ENCODE data around the gene VBP1. TPM values are rescaled to one million over a fixed set of nuclear protein-coding genes. Genes with fewer than 3 reads are reported as not detected.

The VBP1 gene
- total RNA-seq, 1 experiment from 2014 or later, result 50.5 TPM

- ATAC-seq, result no peak
- H3K4me1 Mint-ChIP-seq, result peaks cover 4% of the 10 kb centered on the region
- TF ChIP-seq ZNF423 (CRISPR knock-in tag; IDR thresholded peaks at IDR 0.05) (no peak), ATF1 (CRISPR knock-in tag; IDR thresholded peaks at IDR 0.05) (no peak), ZNF416 (CRISPR knock-in tag; IDR thresholded peaks at IDR 0.05) (no peak), IRF2 (CRISPR knock-in tag; IDR thresholded peaks at IDR 0.05; ENCODE audit: borderline replicate concordance, low read depth) (no peak), TEAD4 (CRISPR knock-in tag; IDR thresholded peaks at IDR 0.05) (no peak), E2F1 (CRISPR knock-in tag; IDR thresholded peaks at IDR 0.05) (no peak), FOXP4 (CRISPR knock-in tag; IDR thresholded peaks at IDR 0.05) (no peak), FOXJ3 (CRISPR knock-in tag; IDR thresholded peaks at IDR 0.05; ENCODE audit: borderline replicate concordance) (no peak), PRDM15 (CRISPR knock-in tag; IDR thresholded peaks at IDR 0.05) (no peak), ETV6 (CRISPR knock-in tag; IDR thresholded peaks at IDR 0.05) (no peak)
- ChIA-PET CTCF (no interaction called here), POLR2A (no interaction called here)
- no peak for DNase-seq (ENCODE audit: low spot score)
- H3K27ac Mint-ChIP-seq, result no peak overlapping the region
- no peak overlapping the region for H3K4me3 Mint-ChIP-seq
- no peaks in the 10 kb centered on the region for H3K27me3 Mint-ChIP-seq (ENCODE audit: low read depth)
- no peaks in the 10 kb centered on the region for H3K9me3 Mint-ChIP-seq
- no peaks in the 10 kb centered on the region for H3K36me3 Mint-ChIP-seq
Measured at GRCh38 chrX:155246748-155247147, 30.5 kb downstream of the VBP1 start.

GRCh38 chrX:155247497-155247896 is 31.2 kb downstream of the VBP1 start:
- POLR2A ChIA-PET, result no interaction called here
- CTCF ChIA-PET, result no interaction called here
- ATAC-seq, result no peak
- Mint-ChIP-seq H3K9me3 (no peaks in the 10 kb centered on the region), H3K27me3 (ENCODE audit: low read depth) (no peaks in the 10 kb centered on the region), H3K36me3 (no peaks in the 10 kb centered on the region), H3K27ac (no peak overlapping the region), H3K4me1 (peaks cover 8% of the 10 kb centered on the region), H3K4me3 (no peak overlapping the region)
- no peak for DNase-seq (ENCODE audit: low spot score)
- TF ChIP-seq CBFB (CRISPR knock-in tag; IDR thresholded peaks at IDR 0.05; ENCODE audit: low read depth), result no peak
- TF ChIP-seq PRDM15 (CRISPR knock-in tag; IDR thresholded peaks at IDR 0.05), result no peak
- no peak for TF ChIP-seq USF1 (CRISPR knock-in tag; IDR thresholded peaks at IDR 0.05)
- no peak for TF ChIP-seq CREM (CRISPR knock-in tag; IDR thresholded peaks at IDR 0.05)
- TF ChIP-seq ZSCAN18 (CRISPR knock-in tag; IDR thresholded peaks at IDR 0.05), result no peak
- no peak for TF ChIP-seq ELF4 (CRISPR knock-in tag; IDR thresholded peaks at IDR 0.05; ENCODE audit: low read depth)
- TF ChIP-seq NR2C2 (CRISPR knock-in tag; IDR thresholded peaks at IDR 0.05), result no peak
- no peak for TF ChIP-seq SP1 (CRISPR knock-in tag; conservative IDR thresholded peaks at IDR 0.05)
- no peak for TF ChIP-seq RELA (CRISPR knock-in tag; IDR thresholded peaks at IDR 0.05; ENCODE audit: borderline replicate concordance)
- no peak for TF ChIP-seq NFATC4 (CRISPR knock-in tag; IDR thresholded peaks at IDR 0.05)
- no peak for TF ChIP-seq TCF7 (CRISPR knock-in tag; IDR thresholded peaks at IDR 0.05; ENCODE audit: low read depth)
- TF ChIP-seq ZNF121 (CRISPR knock-in tag; IDR thresholded peaks at IDR 0.05), result no peak
- TF ChIP-seq ZNF263 (CRISPR knock-in tag; IDR thresholded peaks at IDR 0.05; ENCODE audit: low read depth), result no peak
- TF ChIP-seq SMAD3 (CRISPR knock-in tag; IDR thresholded peaks at IDR 0.05; ENCODE audit: borderline replicate concordance), result no peak

Measured in WTC11 (cell line).